SK-N-SH treated with all-trans-retinoic acid at 6 μM for 48 hours (cell line): ENCODE measurements around the gene FAM241B.

Source experiments
- ATAC-seq: fragments of 200-7000 bp; cut with Tn5 transposase; 3 replicates; pipeline ENCODE4 v1.9.1; 2020; ENCODE audit warnings: mild to moderate bottlenecking, moderate library complexity
- ARNTL ChIP-seq: fragments of 450-650 bp; formaldehyde crosslinking; IDR thresholded peaks from 2 replicates; pipeline ENCODE4 v1.5.0; 2020; ENCODE audit warnings: low read depth, mild to moderate bottlenecking, moderate library complexity, borderline replicate concordance
- BACH2 ChIP-seq: fragments of 250-450 bp; sonication (Bioruptor Pico); IDR thresholded peaks from 2 replicates; pipeline ENCODE4 v1.9.0; 2021; ENCODE audit warnings: mild to moderate bottlenecking, borderline replicate concordance
- CREB5 ChIP-seq: fragments of 250-450 bp; sonication (Bioruptor Pico); IDR thresholded peaks from 2 replicates; pipeline ENCODE4 v1.5.1; 2020; ENCODE audit warnings: low read depth, mild to moderate bottlenecking, moderate library complexity
- CSDC2 ChIP-seq: fragments of 250-450 bp; sonication (Bioruptor Pico); IDR thresholded peaks from 2 replicates; pipeline ENCODE4 v1.5.0; 2020; ENCODE audit warnings: mild to moderate bottlenecking, moderate library complexity
- CSRNP3 ChIP-seq: fragments of 250-450 bp; sonication (Bioruptor Pico); IDR thresholded peaks from 2 replicates; pipeline ENCODE4 v1.5.1; 2021; ENCODE audit warnings: mild to moderate bottlenecking, moderate library complexity
- ESRRG ChIP-seq: fragments of 250-450 bp; sonication (Bioruptor Pico); IDR thresholded peaks from 2 replicates; pipeline ENCODE4 v1.6.1; 2021; ENCODE audit warnings: mild to moderate bottlenecking
- GLIS3 ChIP-seq: fragments of 250-450 bp; sonication (Bioruptor Pico); IDR thresholded peaks from 2 replicates; pipeline ENCODE4 v1.5.0; 2020; ENCODE audit warnings: mild to moderate bottlenecking, moderate library complexity
- ISL1 ChIP-seq: fragments of 250-450 bp; sonication (Bioruptor Pico); IDR thresholded peaks from 2 replicates; pipeline ENCODE4 v2.1.2; 2022; ENCODE audit warnings: mild to moderate bottlenecking, moderate library complexity
- OSR1 ChIP-seq: fragments of 250-450 bp; sonication (Bioruptor Pico); IDR thresholded peaks from 2 replicates; pipeline ENCODE4 v1.8.0; 2022; ENCODE audit warnings: moderate library complexity, mild to moderate bottlenecking, inconsistent platforms
- PATZ1 ChIP-seq: fragments of 250-450 bp; sonication (Bioruptor Pico); IDR thresholded peaks from 2 replicates; pipeline ENCODE4 v1.8.0; 2020; ENCODE audit warnings: mild to moderate bottlenecking, moderate library complexity, borderline replicate concordance
- POU6F1 ChIP-seq: fragments of 250-450 bp; sonication (Bioruptor Pico); IDR thresholded peaks from 2 replicates; pipeline ENCODE4 v1.8.0; 2021; ENCODE audit warnings: low read depth, mild to moderate bottlenecking, moderate library complexity, borderline replicate concordance
- PPARA ChIP-seq: fragments of 250-450 bp; sonication (Bioruptor Pico); IDR thresholded peaks from 2 replicates; pipeline ENCODE4 v1.5.0; 2020; ENCODE audit warnings: mild to moderate bottlenecking, borderline replicate concordance
- RARB ChIP-seq: fragments of 250-450 bp; sonication (Bioruptor Pico); IDR thresholded peaks from 2 replicates; pipeline ENCODE4 v1.8.0; 2021; ENCODE audit warnings: mild to moderate bottlenecking, moderate library complexity
- SNAI2 ChIP-seq: fragments of 250-450 bp; sonication (Bioruptor Pico); IDR thresholded peaks from 2 replicates; pipeline ENCODE4 v1.5.0; 2020; ENCODE audit warnings: mild to moderate bottlenecking, moderate library complexity
- TCF4 ChIP-seq: fragments of 250-450 bp; sonication (Bioruptor Pico); IDR thresholded peaks from 2 replicates; pipeline ENCODE4 v1.8.0; 2021; ENCODE audit warnings: mild to moderate bottlenecking, moderate library complexity, borderline replicate concordance
- TOX ChIP-seq: fragments of 250-450 bp; sonication (Bioruptor Pico); IDR thresholded peaks from 2 replicates; pipeline ENCODE4 v1.8.0; 2021; ENCODE audit warnings: mild to moderate bottlenecking, moderate library complexity, borderline replicate concordance
- TSHZ2 ChIP-seq: fragments of 250-450 bp; sonication (Bioruptor Pico); IDR thresholded peaks from 2 replicates; pipeline ENCODE4 v1.5.0; 2020; ENCODE audit warnings: mild to moderate bottlenecking, moderate library complexity
- ZC3H10 ChIP-seq: fragments of 250-450 bp; sonication (Bioruptor Pico); IDR thresholded peaks from 2 replicates; pipeline ENCODE4 v1.5.1; 2021; ENCODE audit warnings: mild to moderate bottlenecking, moderate library complexity
- ZFP3 ChIP-seq: fragments of 250-450 bp; sonication (Bioruptor Pico); IDR thresholded peaks from 2 replicates; pipeline ENCODE4 v1.5.0; 2020; ENCODE audit warnings: mild to moderate bottlenecking, moderate library complexity
- ZFP30 ChIP-seq: fragments of 450-650 bp; formaldehyde crosslinking; IDR thresholded peaks from 2 replicates; pipeline ENCODE4 v1.5.0; 2022; ENCODE audit warnings: mild to moderate bottlenecking, moderate library complexity
- ZNF565 ChIP-seq: fragments of 450-650 bp; formaldehyde crosslinking; conservative IDR thresholded peaks from 2 replicates; pipeline ENCODE4 v1.5.0; 2020; ENCODE audit warnings: low read depth, mild to moderate bottlenecking, moderate library complexity
- ZNF70 ChIP-seq: fragments of 450-650 bp; formaldehyde crosslinking; IDR thresholded peaks from 2 replicates; pipeline ENCODE4 v1.5.0; 2020; ENCODE audit warnings: mild to moderate bottlenecking, moderate library complexity

Gene FAM241B

GRCh38 chr10:69641261-69641980 is 11.4 kb downstream of the FAM241B start:
- ATAC-seq = no peak
- TF ChIP-seq BACH2 (CRISPR knock-in tag) = no peak
- no peak for TF ChIP-seq ZFP3
- TF ChIP-seq CREB5 (CRISPR knock-in tag) = no peak
- no peak for TF ChIP-seq GLIS3 (CRISPR knock-in tag)
- TF ChIP-seq ZC3H10 (CRISPR knock-in tag) = no peak
- no peak for TF ChIP-seq CSDC2
- no peak for TF ChIP-seq PATZ1 (CRISPR knock-in tag)
- TF ChIP-seq OSR1 (CRISPR knock-in tag) = no peak
- TF ChIP-seq ISL1 (CRISPR knock-in tag) = no peak
- no peak for TF ChIP-seq ARNTL
- no peak for TF ChIP-seq TOX (CRISPR knock-in tag)
- no peak for TF ChIP-seq TSHZ2 (CRISPR knock-in tag)
- no peak for TF ChIP-seq SNAI2
- no peak for TF ChIP-seq ZNF565 (CRISPR knock-in tag)
- TF ChIP-seq TCF4 (CRISPR knock-in tag) = no peak
- no peak for TF ChIP-seq ESRRG (CRISPR knock-in tag)
- no peak for TF ChIP-seq PPARA

GRCh38 chr10:69642747-69643146 is 12.7 kb downstream of the FAM241B start:
- ATAC-seq = no peak
- TF ChIP-seq OSR1 (CRISPR knock-in tag) (no peak), TOX (CRISPR knock-in tag) (no peak), ZC3H10 (CRISPR knock-in tag) (no peak), PPARA (no peak), SNAI2 (no peak), ZFP3 (no peak), POU6F1 (CRISPR knock-in tag) (no peak), TCF4 (CRISPR knock-in tag) (no peak), ARNTL (no peak), PATZ1 (CRISPR knock-in tag) (no peak), GLIS3 (CRISPR knock-in tag) (no peak), ISL1 (CRISPR knock-in tag) (no peak), RARB (CRISPR knock-in tag) (no peak), CREB5 (CRISPR knock-in tag) (no peak), ZNF70 (CRISPR knock-in tag) (no peak), CSRNP3 (CRISPR knock-in tag) (no peak), ESRRG (CRISPR knock-in tag) (no peak), ZFP30 (CRISPR knock-in tag) (no peak), TSHZ2 (CRISPR knock-in tag) (no peak), CSDC2 (no peak)
